ENCODE measurements around the gene PREP.

DNA sequence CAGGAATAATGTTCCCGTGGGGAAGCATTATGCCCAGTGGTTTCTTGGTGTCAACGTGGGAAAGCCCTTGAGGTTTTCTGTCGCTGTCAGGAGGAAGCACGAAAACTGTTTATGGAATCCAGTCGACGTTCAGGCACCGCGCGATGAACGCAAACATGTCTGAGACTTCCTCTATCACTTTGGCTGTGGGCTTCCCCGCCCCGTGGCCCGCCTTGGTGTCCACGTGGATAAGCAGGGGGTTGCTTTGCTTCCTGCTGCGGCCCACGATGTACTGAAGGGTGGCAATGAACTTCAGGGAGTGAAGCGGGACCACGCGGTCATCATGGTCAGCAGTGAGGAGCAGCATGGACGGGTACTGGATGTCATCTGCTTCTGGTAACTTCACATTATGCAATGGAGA is 124.8 kb downstream of the PREP start:
- TF ChIP-seq POLR2A (IDR thresholded peaks at IDR 0.05): no peak
- TF ChIP-seq, protein P1, sequence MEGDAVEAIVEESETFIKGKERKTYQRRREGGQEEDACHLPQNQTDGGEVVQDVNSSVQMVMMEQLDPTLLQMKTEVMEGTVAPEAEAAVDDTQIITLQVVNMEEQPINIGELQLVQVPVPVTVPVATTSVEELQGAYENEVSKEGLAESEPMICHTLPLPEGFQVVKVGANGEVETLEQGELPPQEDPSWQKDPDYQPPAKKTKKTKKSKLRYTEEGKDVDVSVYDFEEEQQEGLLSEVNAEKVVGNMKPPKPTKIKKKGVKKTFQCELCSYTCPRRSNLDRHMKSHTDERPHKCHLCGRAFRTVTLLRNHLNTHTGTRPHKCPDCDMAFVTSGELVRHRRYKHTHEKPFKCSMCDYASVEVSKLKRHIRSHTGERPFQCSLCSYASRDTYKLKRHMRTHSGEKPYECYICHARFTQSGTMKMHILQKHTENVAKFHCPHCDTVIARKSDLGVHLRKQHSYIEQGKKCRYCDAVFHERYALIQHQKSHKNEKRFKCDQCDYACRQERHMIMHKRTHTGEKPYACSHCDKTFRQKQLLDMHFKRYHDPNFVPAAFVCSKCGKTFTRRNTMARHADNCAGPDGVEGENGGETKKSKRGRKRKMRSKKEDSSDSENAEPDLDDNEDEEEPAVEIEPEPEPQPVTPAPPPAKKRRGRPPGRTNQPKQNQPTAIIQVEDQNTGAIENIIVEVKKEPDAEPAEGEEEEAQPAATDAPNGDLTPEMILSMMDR (IDR thresholded peaks at IDR 0.05): no peak

Data from testis (tissue), 2 donors.